Astrocyte (in vitro differentiated cells and primary cell): ENCODE measurements around the gene CIITA.

Experiments used
- CTCF ChIP-seq: IDR thresholded peaks from 2 replicates; pipeline ENCODE4 v1.5.1; 2011; ENCODE audit warnings: low read depth, mild to moderate bottlenecking, inconsistent platforms, low read length, moderate library complexity; ENCODE audit not compliant: insufficient read depth
- EZH2 ChIP-seq: IDR thresholded peaks from 2 replicates; pipeline ENCODE4 v1.6.1; 2012; ENCODE audit warnings: mild to moderate bottlenecking, low read length, inconsistent platforms; ENCODE audit not compliant: insufficient read depth

GRCh38 chr16:10871157-10871991 is 5.6 kb upstream of the CIITA start:
- TF ChIP-seq CTCF (no peak), EZH2 (no peak)
